Measurements from ENCODE around the gene CNKSR3.

CNKSR3 gene

DNA sequence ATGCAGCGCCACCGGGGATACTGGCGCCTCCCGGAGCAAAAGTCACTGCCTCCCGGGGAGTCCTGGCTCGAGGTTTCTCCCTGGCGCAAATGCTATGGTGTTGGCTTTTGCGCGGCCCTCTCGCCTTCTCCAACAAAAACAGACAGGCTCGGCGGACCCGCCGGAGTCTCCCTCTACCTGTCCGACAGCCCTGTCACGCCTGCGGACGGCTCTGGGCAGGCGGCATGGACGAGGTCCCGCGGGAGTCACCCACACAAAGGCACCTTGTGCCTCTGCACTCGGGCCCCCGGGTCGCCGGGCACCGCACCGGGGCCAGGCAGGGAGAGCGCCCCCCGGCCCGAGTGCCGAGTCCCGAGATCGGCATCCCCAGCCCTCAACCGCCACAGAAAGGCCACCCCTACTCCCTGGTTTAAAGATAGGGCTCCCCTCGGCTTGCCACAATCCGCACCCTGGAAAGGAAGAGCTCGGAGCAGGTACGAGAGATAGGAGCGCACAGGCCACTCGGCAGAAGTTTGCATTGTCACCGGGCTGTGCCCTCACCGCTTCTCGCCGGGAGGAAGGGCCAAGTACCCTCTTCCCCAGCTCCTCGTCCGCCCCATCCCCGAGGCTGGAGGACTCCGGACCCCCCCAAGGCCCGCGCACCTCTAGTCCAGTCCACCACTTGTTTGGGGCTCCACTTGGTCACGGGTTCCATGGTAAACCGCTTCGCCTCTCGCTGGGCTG, 903 bp downstream of the CNKSR3 start:
- H3K36me3 ChIP-seq (ENCODE audit: control insufficient read depth in 1 of 2, insufficient read depth in 2 of 2, low read length in 2 of 2) = no peaks in the 10 kb centered on the region
- H3K4me1 ChIP-seq (ENCODE audit: control insufficient read depth in 1 of 2, insufficient read depth in 2 of 2, low read length in 2 of 2) = peaks cover 11 to 18% of the 10 kb centered on the region in 2 donors
- H3K27ac ChIP-seq (ENCODE audit: low read length) = peak overlapping the region; percentile 83
- no peaks in the 10 kb centered on the region for H3K9me3 ChIP-seq (ENCODE audit: control insufficient read depth in 1 of 2, low read length in 2 of 2)
- H3K4me3 ChIP-seq (ENCODE audit: low read depth in 1 of 2, low read length in 2 of 2) = peak overlapping the region; percentile 85 to 92
- no peaks in the 10 kb centered on the region for H3K27me3 ChIP-seq (ENCODE audit: low read depth, low read length)

DNA sequence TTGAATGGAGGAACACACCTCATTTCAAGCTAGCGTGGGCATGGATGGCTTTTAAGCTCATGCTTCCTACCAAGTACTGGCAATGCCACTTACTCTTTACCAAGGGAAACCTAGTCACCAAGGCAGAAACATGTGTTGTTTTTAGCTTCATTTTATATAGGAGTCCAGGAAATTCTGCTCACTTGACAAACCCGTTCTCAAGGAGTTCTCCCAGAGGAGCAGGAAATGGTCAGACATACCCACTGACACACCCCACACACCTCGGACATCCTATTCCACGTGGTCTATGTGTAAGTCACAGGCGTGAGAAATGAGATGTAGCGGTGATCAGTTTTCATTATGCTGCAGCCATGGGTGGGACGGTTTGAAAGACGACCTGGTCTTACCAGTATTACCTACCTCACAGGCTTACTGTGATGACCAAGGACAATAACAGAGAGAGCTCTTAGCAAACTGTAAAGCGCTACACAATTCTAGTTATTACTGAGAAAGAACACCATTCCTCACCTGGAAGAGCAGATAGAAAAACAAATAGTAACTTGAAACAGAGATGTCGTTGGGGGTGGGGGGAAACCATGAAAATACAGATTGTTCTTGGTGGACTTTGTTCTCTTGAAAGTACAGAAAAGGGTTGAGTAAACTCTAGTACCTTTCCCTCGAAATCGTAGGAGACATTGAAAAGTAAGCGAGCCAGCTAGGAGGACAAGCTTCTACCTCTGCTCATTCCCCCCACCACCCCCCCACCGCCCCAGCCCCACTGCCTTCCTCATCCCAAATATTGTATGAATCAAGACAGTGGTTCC, 1.7 kb downstream of the CNKSR3 start:
- H3K27ac ChIP-seq (ENCODE audit: low read length) = peak overlapping the region; percentile 67
- no peaks in the 10 kb centered on the region for H3K27me3 ChIP-seq (ENCODE audit: low read depth, low read length)
- peaks cover 18 to 19% of the 10 kb centered on the region in 2 donors for H3K4me1 ChIP-seq (ENCODE audit: control insufficient read depth in 1 of 2, insufficient read depth in 2 of 2, low read length in 2 of 2)
- no peaks in the 10 kb centered on the region for H3K9me3 ChIP-seq (ENCODE audit: control insufficient read depth in 1 of 2, low read length in 2 of 2)
- peak overlapping the region; percentile 85 to 92 for H3K4me3 ChIP-seq (ENCODE audit: low read depth in 1 of 2, low read length in 2 of 2)
- H3K36me3 ChIP-seq (ENCODE audit: control insufficient read depth in 1 of 2, insufficient read depth in 2 of 2, low read length in 2 of 2) = no peaks in the 10 kb centered on the region

GRCh38 chr6:154506991-154507898, 3.2 kb downstream of the CNKSR3 start:
- no peaks in the 10 kb centered on the region for H3K36me3 ChIP-seq (ENCODE audit: control insufficient read depth in 1 of 2, insufficient read depth in 2 of 2, low read length in 2 of 2)
- H3K9me3 ChIP-seq (ENCODE audit: control insufficient read depth in 1 of 2, low read length in 2 of 2) = no peaks in the 10 kb centered on the region
- peak overlapping the region; percentile 39 for H3K27ac ChIP-seq (ENCODE audit: low read length)
- H3K4me3 ChIP-seq (ENCODE audit: low read depth in 1 of 2, low read length in 2 of 2) = peak overlapping the region; percentile 85 to 92
- H3K27me3 ChIP-seq (ENCODE audit: low read depth, low read length) = no peaks in the 10 kb centered on the region
- H3K4me1 ChIP-seq (ENCODE audit: control insufficient read depth in 1 of 2, insufficient read depth in 2 of 2, low read length in 2 of 2) = peaks cover 16 to 23% of the 10 kb centered on the region in 2 donors

DNA sequence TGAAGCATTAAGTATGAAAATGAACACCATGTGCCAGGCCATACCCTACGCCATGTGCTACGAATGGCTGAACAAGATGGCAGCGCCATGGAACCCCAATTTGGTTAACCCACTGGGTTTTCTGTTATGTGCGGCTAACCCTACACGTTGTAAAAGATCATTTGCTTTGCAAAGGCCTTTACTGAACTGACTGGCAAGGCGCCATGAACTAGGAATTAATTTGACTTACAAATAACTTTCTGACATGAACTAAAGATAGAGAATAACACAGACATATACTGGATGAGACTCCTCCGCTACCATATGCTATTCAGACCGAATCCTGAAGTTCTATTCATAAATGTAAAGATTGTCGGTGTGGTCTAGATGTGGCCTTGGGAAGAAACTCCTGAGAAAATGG, 3.9 kb downstream of the CNKSR3 start:
- H3K4me3 ChIP-seq (ENCODE audit: low read depth in 1 of 2, low read length in 2 of 2) = peak overlapping the region in 1 of 2 donors; percentile 85
- H3K27me3 ChIP-seq (ENCODE audit: low read depth, low read length) = no peaks in the 10 kb centered on the region
- peaks cover 11 to 17% of the 10 kb centered on the region in 2 donors for H3K4me1 ChIP-seq (ENCODE audit: control insufficient read depth in 1 of 2, insufficient read depth in 2 of 2, low read length in 2 of 2)
- no peaks in the 10 kb centered on the region for H3K36me3 ChIP-seq (ENCODE audit: control insufficient read depth in 1 of 2, insufficient read depth in 2 of 2, low read length in 2 of 2)
- no peak overlapping the region for H3K27ac ChIP-seq (ENCODE audit: low read length)
- no peaks in the 10 kb centered on the region for H3K9me3 ChIP-seq (ENCODE audit: control insufficient read depth in 1 of 2, low read length in 2 of 2)

- Histone ChIP-seq H3K27ac (ENCODE audit: low read length) (no peak overlapping the region), H3K4me1 (ENCODE audit: control insufficient read depth in 1 of 2, insufficient read depth in 2 of 2, low read length in 2 of 2) (peaks cover 11 to 20% of the 10 kb centered on the region in 2 donors), H3K4me3 (ENCODE audit: low read depth in 1 of 2, low read length in 2 of 2) (no peak overlapping the region), H3K27me3 (ENCODE audit: low read depth, low read length) (no peaks in the 10 kb centered on the region), H3K9me3 (ENCODE audit: control insufficient read depth in 1 of 2, low read length in 2 of 2) (no peaks in the 10 kb centered on the region), H3K36me3 (ENCODE audit: control insufficient read depth in 1 of 2, insufficient read depth in 2 of 2, low read length in 2 of 2) (no peaks in the 10 kb centered on the region)
These were observed 4.4 kb downstream of the CNKSR3 start for GRCh38 chr6:154506108-154506507.

- no peaks in the 10 kb centered on the region for H3K27me3 ChIP-seq (ENCODE audit: low read depth, low read length)
These were observed 5.5 kb downstream of the CNKSR3 start for GRCh38 chr6:154504865-154505449.

DNA sequence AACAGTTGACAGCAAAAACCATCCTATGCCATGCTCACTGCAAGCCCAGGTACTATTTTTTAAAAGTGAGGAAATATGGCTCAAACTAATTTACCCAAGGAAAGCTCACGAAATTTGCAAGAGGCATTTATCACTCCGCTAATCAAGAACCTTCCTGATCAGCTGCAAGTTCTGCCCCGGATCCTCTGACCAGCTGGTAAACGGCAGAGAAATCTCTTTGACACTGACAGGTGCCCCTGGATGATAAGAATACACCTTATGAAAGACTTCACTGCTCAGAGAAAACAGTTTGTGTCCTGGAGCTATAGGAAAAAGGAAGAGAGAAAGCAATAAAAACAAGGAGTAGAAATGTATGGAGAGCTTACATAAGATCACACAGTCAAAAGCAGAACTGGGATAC, 6.4 kb downstream of the CNKSR3 start:
- Histone ChIP-seq H3K4me3 (ENCODE audit: low read depth in 1 of 2, low read length in 2 of 2) (no peak overlapping the region), H3K27me3 (ENCODE audit: low read depth, low read length) (no peaks in the 10 kb centered on the region), H3K36me3 (ENCODE audit: control insufficient read depth in 1 of 2, insufficient read depth in 2 of 2, low read length in 2 of 2) (no peaks in the 10 kb centered on the region), H3K9me3 (ENCODE audit: control insufficient read depth in 1 of 2, low read length in 2 of 2) (no peaks in the 10 kb centered on the region), H3K27ac (ENCODE audit: low read length) (no peak overlapping the region), H3K4me1 (ENCODE audit: control insufficient read depth in 1 of 2, insufficient read depth in 2 of 2, low read length in 2 of 2) (peaks cover 11 to 35% of the 10 kb centered on the region in 2 donors)

More at GRCh38 chr6:154504865-154505449, 5.5 kb downstream of the CNKSR3 start:
- H3K27ac ChIP-seq (ENCODE audit: low read length) = no peak overlapping the region
- H3K36me3 ChIP-seq (ENCODE audit: control insufficient read depth in 1 of 2, insufficient read depth in 2 of 2, low read length in 2 of 2) = no peaks in the 10 kb centered on the region
- no peaks in the 10 kb centered on the region for H3K9me3 ChIP-seq (ENCODE audit: control insufficient read depth in 1 of 2, low read length in 2 of 2)
- H3K4me1 ChIP-seq (ENCODE audit: control insufficient read depth in 1 of 2, insufficient read depth in 2 of 2, low read length in 2 of 2) = peaks cover 11 to 30% of the 10 kb centered on the region in 2 donors
- H3K4me3 ChIP-seq (ENCODE audit: low read depth in 1 of 2, low read length in 2 of 2) = no peak overlapping the region

- Histone ChIP-seq H3K27ac (ENCODE audit: low read length) (no peak overlapping the region), H3K36me3 (ENCODE audit: control insufficient read depth in 1 of 2, insufficient read depth in 2 of 2, low read length in 2 of 2) (no peaks in the 10 kb centered on the region), H3K27me3 (ENCODE audit: low read depth, low read length) (no peaks in the 10 kb centered on the region), H3K9me3 (ENCODE audit: control insufficient read depth in 1 of 2, low read length in 2 of 2) (no peaks in the 10 kb centered on the region), H3K4me1 (ENCODE audit: control insufficient read depth in 1 of 2, insufficient read depth in 2 of 2, low read length in 2 of 2) (peaks cover 11 to 35% of the 10 kb centered on the region in 2 donors), H3K4me3 (ENCODE audit: low read depth in 1 of 2, low read length in 2 of 2) (no peak overlapping the region)
These were observed 6.8 kb downstream of the CNKSR3 start for GRCh38 chr6:154503658-154504057.

DNA sequence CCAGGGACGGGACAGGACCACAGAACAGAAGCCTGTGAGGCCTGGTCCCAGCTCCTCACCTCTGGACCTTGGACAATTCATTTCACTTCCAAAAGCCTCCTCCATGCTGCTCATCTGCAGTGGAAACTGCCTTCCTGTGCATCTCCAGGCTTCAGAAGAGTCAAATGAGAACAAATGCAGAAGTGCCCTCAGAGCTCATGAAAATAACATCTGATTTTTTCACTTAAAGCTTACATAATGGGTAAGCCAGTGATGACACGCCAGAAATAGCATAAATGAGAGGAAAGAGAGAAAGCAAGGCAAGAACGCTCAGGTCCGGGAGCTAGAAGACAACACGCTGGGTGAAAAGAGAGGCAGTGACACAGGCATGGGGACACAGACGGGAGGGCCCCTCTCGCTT, 7.9 kb downstream of the CNKSR3 start:
- H3K27me3 ChIP-seq (ENCODE audit: low read depth, low read length) = no peaks in the 10 kb centered on the region
- H3K9me3 ChIP-seq (ENCODE audit: control insufficient read depth in 1 of 2, low read length in 2 of 2) = no peaks in the 10 kb centered on the region
- no peaks in the 10 kb centered on the region for H3K36me3 ChIP-seq (ENCODE audit: control insufficient read depth in 1 of 2, insufficient read depth in 2 of 2, low read length in 2 of 2)
- no peak overlapping the region for H3K27ac ChIP-seq (ENCODE audit: low read length)
- no peak overlapping the region for H3K4me3 ChIP-seq (ENCODE audit: low read depth in 1 of 2, low read length in 2 of 2)
- H3K4me1 ChIP-seq (ENCODE audit: control insufficient read depth in 1 of 2, insufficient read depth in 2 of 2, low read length in 2 of 2) = peaks cover 10 to 35% of the 10 kb centered on the region in 2 donors

GRCh38 chr6:154501578-154501868, 9.0 kb downstream of the CNKSR3 start:
- Histone ChIP-seq H3K9me3 (ENCODE audit: control insufficient read depth in 1 of 2, low read length in 2 of 2) (no peaks in the 10 kb centered on the region), H3K36me3 (ENCODE audit: control insufficient read depth in 1 of 2, insufficient read depth in 2 of 2, low read length in 2 of 2) (no peaks in the 10 kb centered on the region), H3K27me3 (ENCODE audit: low read depth, low read length) (no peaks in the 10 kb centered on the region), H3K4me3 (ENCODE audit: low read depth in 1 of 2, low read length in 2 of 2) (no peak overlapping the region), H3K27ac (ENCODE audit: low read length) (no peak overlapping the region), H3K4me1 (ENCODE audit: control insufficient read depth in 1 of 2, insufficient read depth in 2 of 2, low read length in 2 of 2) (peaks cover under 1 to 35% of the 10 kb centered on the region in 2 donors)

All from muscle layer of duodenum (tissue), 2 donors.